Activated T-cell treated with anti-CD3 and anti-CD28 coated beads, Interleukin-2, amount 50 U/mL, for 24 hours (primary cell): Measurements from ENCODE around the gene PTPRF.

Experiments used
- DNase-seq: peaks from one replicate; pipeline ENCODE4 v3.0.0-alpha.2; 2020
- H3K27ac Mint-ChIP-seq: 2 replicates; pipeline ENCODE4 v1.8.0; 2020; ENCODE audit warnings: mild to moderate bottlenecking, mixed read lengths
- H3K27me3 Mint-ChIP-seq: 2 replicates; pipeline ENCODE4 v1.8.0; 2020; ENCODE audit warnings: mixed read lengths
- H3K36me3 Mint-ChIP-seq: 2 replicates; pipeline ENCODE4 v1.8.0; 2020; ENCODE audit warnings: low read depth, mixed read lengths
- H3K4me1 Mint-ChIP-seq: 2 replicates; pipeline ENCODE4 v1.8.0; 2020; ENCODE audit warnings: low read depth, mixed read lengths
- H3K4me3 Mint-ChIP-seq: 2 replicates; pipeline ENCODE4 v1.8.0; 2020; ENCODE audit warnings: mild to moderate bottlenecking, moderate library complexity, mixed read lengths
- H3K9me3 Mint-ChIP-seq: 2 replicates; pipeline ENCODE4 v1.8.0; 2020; ENCODE audit warnings: mixed read lengths

Gene PTPRF

DNA sequence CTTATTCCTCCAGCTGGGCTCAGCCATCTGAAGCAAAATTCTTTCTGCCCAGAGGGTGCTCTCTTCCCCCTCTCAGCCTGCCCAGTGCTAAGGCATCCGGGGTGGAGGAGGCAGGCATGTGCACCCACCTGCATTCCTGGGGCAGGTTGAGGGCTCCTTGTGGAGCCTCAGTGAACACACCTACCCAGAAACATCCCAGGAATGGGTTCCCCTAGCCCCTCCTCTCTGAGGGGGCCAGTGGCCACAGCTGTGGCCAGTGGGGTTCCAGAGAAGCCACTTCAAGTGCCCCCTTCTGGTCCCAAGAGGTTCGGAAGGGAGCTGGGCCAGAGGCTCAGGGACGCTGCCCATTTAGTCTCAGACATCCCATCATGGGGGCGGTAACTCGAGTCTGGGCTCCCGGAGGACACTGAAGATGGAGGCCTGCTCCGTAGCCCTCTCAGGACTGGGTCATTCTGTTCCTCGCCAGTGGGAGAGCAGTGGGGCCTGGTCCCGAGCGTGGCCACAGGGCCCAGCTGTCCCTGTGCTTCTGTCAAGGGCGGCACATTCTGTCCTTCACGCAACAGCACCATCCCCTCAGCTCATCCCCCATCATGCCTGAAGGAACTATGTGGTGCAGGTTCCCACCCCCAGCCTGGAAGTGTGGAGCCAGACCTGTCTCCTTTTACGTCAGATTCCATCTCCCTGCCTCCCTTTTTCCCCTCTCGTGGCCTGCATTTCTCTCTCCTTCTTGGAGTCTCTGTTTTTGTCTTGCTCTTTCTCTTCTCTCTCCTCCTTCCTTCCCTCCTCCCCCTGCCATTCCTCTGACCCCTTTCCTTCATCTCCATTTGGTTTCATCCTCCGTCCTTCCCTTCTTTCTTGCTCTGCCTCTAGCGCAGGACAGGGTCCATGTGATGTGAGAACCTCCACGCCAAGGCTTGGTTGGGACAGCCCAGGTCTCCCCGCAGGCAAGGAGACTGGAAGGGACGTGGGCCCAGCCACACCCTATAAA, 69.6 kb downstream of the PTPRF start:
- no peaks in the 10 kb centered on the region for H3K36me3 Mint-ChIP-seq
- H3K9me3 Mint-ChIP-seq = no peaks in the 10 kb centered on the region
- no peak for DNase-seq
- H3K4me3 Mint-ChIP-seq = no peak overlapping the region
- H3K27ac Mint-ChIP-seq = no peak overlapping the region
- H3K4me1 Mint-ChIP-seq = no peaks in the 10 kb centered on the region
- H3K27me3 Mint-ChIP-seq = no peaks in the 10 kb centered on the region

DNA sequence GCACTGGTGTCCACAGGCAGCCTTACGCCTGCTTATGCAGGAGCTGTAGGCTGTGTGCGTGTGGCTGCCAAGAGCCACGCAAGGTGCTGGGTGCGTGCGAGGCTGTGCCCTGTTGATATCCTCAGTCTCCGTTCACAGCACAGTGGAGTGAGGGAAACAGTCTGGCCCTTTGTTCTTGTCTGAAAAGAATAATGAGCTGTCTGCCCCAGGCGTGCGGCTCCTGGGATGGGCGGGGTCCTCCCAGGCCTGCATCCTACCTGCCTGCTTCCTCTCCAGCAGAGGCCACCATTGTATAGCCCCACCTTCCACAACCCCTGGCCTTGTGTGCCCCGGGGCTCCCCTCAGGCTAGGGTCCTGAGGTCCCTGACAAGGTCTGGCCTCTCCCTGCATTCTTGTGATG, 72.3 kb downstream of the PTPRF start:
- Mint-ChIP-seq H3K36me3 (no peaks in the 10 kb centered on the region), H3K4me1 (no peaks in the 10 kb centered on the region), H3K27ac (no peak overlapping the region), H3K9me3 (no peaks in the 10 kb centered on the region), H3K4me3 (no peak overlapping the region), H3K27me3 (no peaks in the 10 kb centered on the region)
- DNase-seq = no peak

DNA sequence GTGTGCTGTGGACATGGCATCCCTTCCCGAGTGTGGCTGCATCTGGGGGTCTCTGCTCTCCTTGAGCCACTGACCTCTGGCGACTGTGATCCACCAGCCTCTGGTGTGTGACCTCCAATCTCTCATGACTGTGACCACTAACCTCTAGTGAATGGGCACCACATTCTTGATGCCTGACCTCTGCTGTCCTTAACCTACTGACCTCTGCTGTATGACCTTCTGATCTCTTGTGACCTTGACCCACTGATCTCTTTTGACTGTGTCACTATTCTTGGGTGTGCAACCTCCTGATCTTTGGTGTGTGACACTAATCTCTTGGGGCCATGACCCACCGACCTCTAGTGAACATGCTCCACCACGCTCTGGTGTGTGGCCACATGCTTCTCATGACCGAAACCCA, 73.5 kb downstream of the PTPRF start:
- no peaks in the 10 kb centered on the region for H3K36me3 Mint-ChIP-seq
- H3K4me1 Mint-ChIP-seq = no peaks in the 10 kb centered on the region

DNA sequence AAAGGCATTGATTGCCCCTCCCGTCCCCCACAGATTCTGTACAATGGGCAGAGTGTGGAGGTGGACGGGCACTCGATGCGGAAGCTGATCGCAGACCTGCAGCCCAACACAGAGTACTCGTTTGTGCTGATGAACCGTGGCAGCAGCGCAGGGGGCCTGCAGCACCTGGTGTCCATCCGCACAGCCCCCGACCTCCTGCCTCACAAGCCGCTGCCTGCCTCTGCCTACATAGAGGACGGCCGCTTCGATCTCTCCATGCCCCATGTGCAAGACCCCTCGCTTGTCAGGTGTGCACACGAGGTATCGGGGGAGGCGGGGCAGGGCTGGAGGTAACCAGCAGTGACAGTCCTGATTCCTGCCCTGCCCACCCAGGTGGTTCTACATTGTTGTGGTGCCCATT, 74.5 kb downstream of the PTPRF start:
- H3K27ac Mint-ChIP-seq = no peak overlapping the region
- DNase-seq = no peak

More for the DNA sequence above, 73.5 kb downstream of the PTPRF start:
- no peaks in the 10 kb centered on the region for H3K9me3 Mint-ChIP-seq
- no peak overlapping the region for H3K27ac Mint-ChIP-seq
- H3K27me3 Mint-ChIP-seq = no peaks in the 10 kb centered on the region
- DNase-seq = no peak
- no peak overlapping the region for H3K4me3 Mint-ChIP-seq

GRCh38 chr1:43605766-43606165, 75.1 kb downstream of the PTPRF start:
- no peak for DNase-seq
- Mint-ChIP-seq H3K27ac (no peak overlapping the region), H3K36me3 (no peaks in the 10 kb centered on the region), H3K9me3 (no peaks in the 10 kb centered on the region), H3K27me3 (no peaks in the 10 kb centered on the region), H3K4me3 (no peak overlapping the region), H3K4me1 (no peaks in the 10 kb centered on the region)

More for the DNA sequence above, 74.5 kb downstream of the PTPRF start:
- Mint-ChIP-seq H3K27me3 (no peaks in the 10 kb centered on the region), H3K9me3 (no peaks in the 10 kb centered on the region), H3K4me3 (no peak overlapping the region), H3K4me1 (no peaks in the 10 kb centered on the region), H3K36me3 (no peaks in the 10 kb centered on the region)

GRCh38 chr1:43606624-43607023, 75.9 kb downstream of the PTPRF start:
- no peak for DNase-seq
- no peaks in the 10 kb centered on the region for H3K4me1 Mint-ChIP-seq
- H3K27ac Mint-ChIP-seq = no peak overlapping the region
- H3K9me3 Mint-ChIP-seq = no peaks in the 10 kb centered on the region
- H3K27me3 Mint-ChIP-seq = no peaks in the 10 kb centered on the region
- no peaks in the 10 kb centered on the region for H3K36me3 Mint-ChIP-seq
- no peak overlapping the region for H3K4me3 Mint-ChIP-seq

DNA sequence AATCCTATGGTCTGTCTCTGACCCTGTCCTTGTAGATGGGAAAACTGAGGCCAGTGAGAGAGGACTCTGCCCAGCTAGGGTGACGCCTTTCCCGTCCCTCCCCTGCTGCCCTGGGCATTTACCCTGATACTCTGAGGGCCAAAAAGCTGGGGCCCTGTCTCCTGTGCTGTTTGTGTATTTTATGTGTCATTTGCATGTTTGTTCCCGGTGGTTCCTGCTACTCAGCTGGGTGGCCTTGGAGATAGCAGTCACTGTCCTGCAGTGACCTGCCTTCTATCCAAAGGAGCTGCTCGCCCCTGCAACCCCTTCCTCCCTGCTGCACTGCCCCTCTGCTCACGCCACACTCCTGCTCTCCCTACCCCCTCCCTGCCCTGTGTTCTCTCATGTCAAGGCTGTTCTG, 78.1 kb downstream of the PTPRF start:
- Mint-ChIP-seq H3K27me3 (no peaks in the 10 kb centered on the region), H3K36me3 (no peaks in the 10 kb centered on the region), H3K4me1 (no peaks in the 10 kb centered on the region), H3K27ac (no peak overlapping the region), H3K4me3 (no peak overlapping the region), H3K9me3 (no peaks in the 10 kb centered on the region)
- DNase-seq = no peak

DNA sequence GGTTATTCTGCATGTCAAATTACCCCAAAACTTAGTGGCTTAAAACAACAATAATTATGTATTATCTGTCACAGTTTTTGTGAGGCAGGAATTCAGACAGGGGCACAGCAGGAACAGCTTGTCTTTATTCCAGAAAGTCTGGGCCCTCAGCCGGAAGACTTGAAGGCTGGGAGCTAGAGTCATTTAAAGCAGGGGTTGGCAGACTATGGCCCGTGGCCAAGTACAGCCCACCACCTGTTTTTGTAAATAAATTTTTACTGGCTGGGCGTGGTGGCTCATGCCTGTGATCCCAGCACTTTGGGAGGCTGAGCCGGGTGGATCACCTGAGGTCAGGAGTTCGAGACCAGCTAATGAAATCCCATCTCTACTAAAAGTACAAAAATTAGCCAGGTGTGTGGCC, 79.7 kb downstream of the PTPRF start:
- H3K9me3 Mint-ChIP-seq = no peaks in the 10 kb centered on the region
- no peaks in the 10 kb centered on the region for H3K36me3 Mint-ChIP-seq
- H3K27ac Mint-ChIP-seq = no peak overlapping the region
- no peak for DNase-seq
- no peaks in the 10 kb centered on the region for H3K27me3 Mint-ChIP-seq
- H3K4me1 Mint-ChIP-seq = no peaks in the 10 kb centered on the region
- H3K4me3 Mint-ChIP-seq = no peak overlapping the region

GRCh38 chr1:43611950-43612349, 81.3 kb downstream of the PTPRF start:
- H3K4me3 Mint-ChIP-seq = no peak overlapping the region
- H3K4me1 Mint-ChIP-seq = no peaks in the 10 kb centered on the region

DNA sequence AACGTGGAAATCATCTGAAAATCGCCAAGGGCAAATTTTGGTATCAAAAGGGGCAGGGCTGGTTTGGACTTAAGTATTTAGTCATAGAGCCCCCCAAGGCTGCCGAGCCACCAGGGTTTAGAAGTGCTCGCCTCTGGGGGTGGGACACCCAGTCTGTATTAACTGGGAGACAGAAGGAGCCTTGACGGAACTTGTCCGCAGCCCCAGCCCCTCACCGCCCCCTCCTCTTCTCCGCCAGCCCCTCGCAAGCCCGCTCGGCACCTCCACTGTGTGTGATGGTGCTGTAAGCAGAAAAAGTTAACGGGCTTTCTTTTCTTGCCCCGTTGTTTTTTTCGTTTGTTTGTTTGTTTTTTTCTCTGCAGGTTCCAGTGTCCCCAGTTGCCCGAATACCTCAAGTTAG, 81.7 kb downstream of the PTPRF start:
- Mint-ChIP-seq H3K4me1 (no peaks in the 10 kb centered on the region), H3K27ac (no peak overlapping the region), H3K27me3 (no peaks in the 10 kb centered on the region), H3K9me3 (no peaks in the 10 kb centered on the region), H3K4me3 (no peak overlapping the region), H3K36me3 (no peaks in the 10 kb centered on the region)
- no peak for DNase-seq

More at GRCh38 chr1:43611950-43612349, 81.3 kb downstream of the PTPRF start:
- no peaks in the 10 kb centered on the region for H3K36me3 Mint-ChIP-seq
- no peaks in the 10 kb centered on the region for H3K27me3 Mint-ChIP-seq
- H3K27ac Mint-ChIP-seq = no peak overlapping the region
- no peaks in the 10 kb centered on the region for H3K9me3 Mint-ChIP-seq
- no peak for DNase-seq

DNA sequence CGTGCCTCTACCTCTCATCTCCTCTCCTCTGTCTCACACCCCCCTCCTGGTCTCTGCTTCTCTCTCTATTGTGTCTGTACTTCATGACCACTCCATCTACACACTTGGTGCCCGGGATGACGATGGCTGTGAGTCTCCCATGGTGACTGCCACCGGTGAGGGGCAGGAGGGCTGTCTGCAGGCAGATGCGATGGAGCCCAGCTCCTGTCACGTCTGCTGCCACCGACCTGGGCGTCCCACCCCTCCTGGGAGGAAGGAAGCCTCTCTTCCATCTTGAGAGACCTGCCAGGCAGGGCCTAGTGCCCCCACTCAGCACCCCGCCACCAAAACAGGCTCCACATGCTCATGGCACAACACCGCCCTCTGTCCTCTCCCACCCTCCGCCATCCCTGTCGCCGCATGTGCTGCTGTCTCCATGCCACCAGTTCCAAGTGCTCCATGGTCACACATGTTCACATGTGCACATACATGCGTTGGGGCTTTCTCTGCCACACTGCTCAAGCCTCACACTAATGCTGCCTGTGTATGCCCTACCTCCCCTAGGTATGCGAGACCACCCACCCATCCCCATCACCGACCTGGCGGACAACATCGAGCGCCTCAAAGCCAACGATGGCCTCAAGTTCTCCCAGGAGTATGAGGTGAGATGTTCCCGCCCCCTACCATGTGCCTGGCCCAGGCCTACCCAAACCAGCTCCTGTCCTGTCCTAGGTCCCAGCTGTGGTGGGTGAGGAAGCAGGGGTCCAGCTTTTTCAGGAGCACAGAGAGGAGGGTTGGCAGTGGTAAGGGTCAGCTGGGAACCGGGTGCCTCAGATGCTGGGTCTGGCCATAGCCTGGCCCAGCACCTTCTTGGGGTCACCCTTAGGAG, 82.6 kb downstream of the PTPRF start:
- Mint-ChIP-seq H3K36me3 (no peaks in the 10 kb centered on the region), H3K9me3 (no peaks in the 10 kb centered on the region), H3K27ac (no peak overlapping the region), H3K4me3 (no peak overlapping the region), H3K4me1 (no peaks in the 10 kb centered on the region), H3K27me3 (no peaks in the 10 kb centered on the region)
- no peak for DNase-seq

DNA sequence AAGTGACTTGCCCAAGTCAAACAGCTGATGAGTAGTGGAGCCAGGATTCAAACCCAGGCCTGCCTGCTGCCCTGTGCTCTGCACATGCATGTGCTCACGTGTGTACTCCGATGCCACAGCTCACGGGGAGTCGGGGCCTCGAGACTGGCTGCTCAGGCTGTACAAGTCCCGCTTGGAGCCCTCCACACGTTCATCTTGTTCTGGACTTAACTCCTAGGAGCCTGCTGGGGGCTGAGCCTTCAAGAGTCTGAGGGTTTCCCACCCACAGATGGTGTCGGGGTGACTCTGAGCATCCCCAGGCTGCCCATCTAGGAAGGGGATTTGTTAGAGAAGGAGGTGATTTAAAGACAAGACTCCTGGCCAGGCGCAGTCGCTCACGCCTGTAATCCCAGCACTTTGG, 83.5 kb downstream of the PTPRF start:
- H3K4me3 Mint-ChIP-seq = no peak overlapping the region
- no peak overlapping the region for H3K27ac Mint-ChIP-seq

GRCh38 chr1:43614891-43615290, 84.2 kb downstream of the PTPRF start:
- Mint-ChIP-seq H3K36me3 (no peaks in the 10 kb centered on the region), H3K4me3 (no peak overlapping the region), H3K9me3 (no peaks in the 10 kb centered on the region), H3K27ac (no peak overlapping the region), H3K4me1 (no peaks in the 10 kb centered on the region), H3K27me3 (no peaks in the 10 kb centered on the region)
- no peak for DNase-seq

More for the DNA sequence above, 83.5 kb downstream of the PTPRF start:
- Mint-ChIP-seq H3K36me3 (no peaks in the 10 kb centered on the region), H3K9me3 (no peaks in the 10 kb centered on the region), H3K27me3 (no peaks in the 10 kb centered on the region), H3K4me1 (no peaks in the 10 kb centered on the region)
- no peak for DNase-seq

DNA sequence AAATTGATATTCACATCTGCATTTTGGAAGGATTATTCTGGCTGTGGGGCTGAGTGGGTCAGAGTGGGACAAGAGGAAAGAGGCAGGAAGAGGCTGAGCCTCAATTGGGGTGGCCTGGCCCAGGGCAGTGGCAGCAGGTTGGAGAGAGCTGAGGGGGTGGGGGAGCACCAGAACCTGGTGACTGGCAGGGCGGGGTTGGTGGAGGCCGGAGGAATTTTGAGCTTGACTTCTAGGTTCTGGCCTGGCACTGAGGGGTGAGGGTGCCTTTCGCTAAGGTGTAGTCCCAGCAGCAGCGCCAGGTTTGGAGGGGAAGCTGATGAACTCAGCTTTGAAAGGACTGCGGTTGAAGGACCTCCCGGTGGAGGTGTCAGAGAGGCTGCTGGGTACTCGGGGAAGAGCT, 85.7 kb downstream of the PTPRF start:
- H3K36me3 Mint-ChIP-seq = no peaks in the 10 kb centered on the region
- no peak overlapping the region for H3K27ac Mint-ChIP-seq
- no peaks in the 10 kb centered on the region for H3K9me3 Mint-ChIP-seq
- no peaks in the 10 kb centered on the region for H3K4me1 Mint-ChIP-seq
- H3K27me3 Mint-ChIP-seq = no peaks in the 10 kb centered on the region
- DNase-seq = no peak
- H3K4me3 Mint-ChIP-seq = no peak overlapping the region

GRCh38 chr1:43617011-43617410, 86.3 kb downstream of the PTPRF start:
- no peak for DNase-seq
- Mint-ChIP-seq H3K27me3 (no peaks in the 10 kb centered on the region), H3K36me3 (no peaks in the 10 kb centered on the region), H3K27ac (no peak overlapping the region), H3K9me3 (no peaks in the 10 kb centered on the region), H3K4me1 (no peaks in the 10 kb centered on the region), H3K4me3 (no peak overlapping the region)
